HG03432 (cell line): ENCODE data around the gene NUB1.
"Not testable (repeated sequence)": the region's sequence is repeated elsewhere in the genome, so short reads cannot be mapped to it uniquely, and the experiment has no call there.

Experiments
- ATAC-seq: cut with Tn5 transposase; IDR thresholded peaks from one replicate; pipeline ENCODE4 v1.9.1; 2021; ENCODE audit warnings: mild to moderate bottlenecking, moderate library complexity; ENCODE audit not compliant: unreplicated experiment

The NUB1 gene

DNA sequence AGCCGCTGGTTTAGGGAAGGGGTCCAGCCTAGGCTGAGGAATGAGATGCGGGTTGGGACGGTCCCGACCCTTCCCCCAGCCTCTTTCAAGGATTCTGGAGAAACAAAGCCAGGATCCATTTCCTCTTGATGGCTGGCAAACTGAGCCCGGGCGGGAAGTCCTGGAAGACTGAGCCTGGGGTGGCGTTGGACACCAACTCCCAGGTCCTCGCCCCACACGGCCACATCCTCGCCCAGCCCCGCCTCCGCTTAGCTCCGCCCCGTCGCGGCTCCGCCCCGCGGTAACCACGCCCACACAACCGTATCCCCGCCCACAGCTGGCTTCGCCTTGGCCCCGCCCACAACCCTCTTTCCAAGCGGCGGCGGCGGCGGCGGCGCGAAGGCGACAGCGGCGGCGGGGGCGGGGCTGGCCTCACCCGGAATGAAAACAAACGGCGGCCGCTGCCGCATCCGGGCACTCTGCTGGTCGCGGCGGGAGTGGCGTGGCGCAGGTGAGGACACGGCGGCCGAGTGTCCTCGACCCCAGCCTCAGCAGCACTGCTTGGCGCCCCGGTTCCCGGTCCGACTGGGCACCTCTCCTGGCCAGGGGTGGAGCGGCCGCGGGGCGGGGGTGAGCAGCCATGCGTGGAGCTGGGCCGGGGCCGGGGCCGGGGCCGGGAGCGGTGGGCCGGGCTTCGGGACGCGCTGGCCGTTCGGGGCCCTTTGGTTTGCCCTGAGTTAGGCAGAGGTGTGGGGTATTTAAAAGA, at the start of gene NUB1:
NUB1 (plus strand) TSS at position 456 of the 745 bp plus-strand sequence. CDS start 3,538 bp downstream, outside the sequence.
- peak; percentile 59 for ATAC-seq

DNA sequence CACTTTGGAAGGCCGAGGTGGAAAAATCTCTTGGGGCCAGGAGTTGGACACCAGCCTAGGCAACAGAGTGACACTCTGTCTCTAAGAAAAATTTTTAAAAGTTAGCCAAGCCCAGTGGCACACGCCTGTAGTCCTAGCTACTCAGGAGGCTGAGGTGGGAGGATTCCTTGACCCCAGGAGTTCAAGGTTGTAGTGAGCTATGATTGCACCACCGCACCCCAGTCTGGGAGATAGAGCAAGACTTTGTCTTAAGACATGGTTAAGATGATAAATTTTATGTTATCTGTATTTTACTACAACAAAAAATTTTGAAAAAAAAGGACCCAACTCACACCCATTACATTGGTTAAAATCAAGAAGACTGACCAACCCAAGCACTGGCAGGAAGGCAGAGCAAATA, 48.8 kb upstream of the NUB1 start:
- ATAC-seq, result no peak

DNA sequence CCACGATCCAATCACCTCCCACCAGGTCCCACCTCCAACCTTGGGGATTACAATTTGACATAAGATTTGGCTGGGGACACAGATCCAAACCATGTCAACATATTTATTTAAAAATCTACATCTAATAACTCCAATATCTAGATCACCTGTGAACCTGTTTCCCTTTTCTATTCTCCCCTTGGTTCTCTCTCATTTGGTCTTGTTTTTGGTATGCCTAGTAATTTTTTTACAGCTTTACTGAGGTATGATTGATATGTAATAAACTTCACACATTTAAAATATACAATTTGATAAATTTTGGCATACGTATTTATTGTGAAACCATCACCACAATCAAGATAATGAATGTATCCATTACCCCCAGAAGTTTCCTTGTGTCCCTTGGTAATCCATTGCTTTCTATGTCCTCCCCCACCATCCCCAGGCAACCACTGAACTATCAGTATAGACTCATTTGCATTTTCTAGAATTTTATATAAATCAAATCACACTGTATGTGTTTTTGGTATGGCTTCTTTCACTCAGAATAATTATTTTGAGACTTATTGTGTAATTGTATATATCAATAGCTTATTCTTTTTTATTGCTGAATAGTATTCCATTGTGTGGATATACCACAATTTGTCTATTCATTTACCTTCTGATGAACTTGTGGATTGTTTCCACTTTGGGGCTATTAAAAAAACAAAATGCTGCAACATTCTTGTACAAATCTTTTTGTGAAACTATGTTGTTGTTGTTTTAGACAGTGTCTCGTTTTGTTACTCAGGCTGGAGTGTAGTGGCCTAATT, 45.2 kb upstream of the NUB1 start:
- ATAC-seq, result no peak

- ATAC-seq, result no peak
Measured at GRCh38 chr7:151298765-151299164, 42.8 kb upstream of the NUB1 start.

- no peak for ATAC-seq
Measured at GRCh38 chr7:151299530-151299929, 42.1 kb upstream of the NUB1 start.

GRCh38 chr7:151299940-151300645, 41.5 kb upstream of the NUB1 start:
- no peak for ATAC-seq

DNA sequence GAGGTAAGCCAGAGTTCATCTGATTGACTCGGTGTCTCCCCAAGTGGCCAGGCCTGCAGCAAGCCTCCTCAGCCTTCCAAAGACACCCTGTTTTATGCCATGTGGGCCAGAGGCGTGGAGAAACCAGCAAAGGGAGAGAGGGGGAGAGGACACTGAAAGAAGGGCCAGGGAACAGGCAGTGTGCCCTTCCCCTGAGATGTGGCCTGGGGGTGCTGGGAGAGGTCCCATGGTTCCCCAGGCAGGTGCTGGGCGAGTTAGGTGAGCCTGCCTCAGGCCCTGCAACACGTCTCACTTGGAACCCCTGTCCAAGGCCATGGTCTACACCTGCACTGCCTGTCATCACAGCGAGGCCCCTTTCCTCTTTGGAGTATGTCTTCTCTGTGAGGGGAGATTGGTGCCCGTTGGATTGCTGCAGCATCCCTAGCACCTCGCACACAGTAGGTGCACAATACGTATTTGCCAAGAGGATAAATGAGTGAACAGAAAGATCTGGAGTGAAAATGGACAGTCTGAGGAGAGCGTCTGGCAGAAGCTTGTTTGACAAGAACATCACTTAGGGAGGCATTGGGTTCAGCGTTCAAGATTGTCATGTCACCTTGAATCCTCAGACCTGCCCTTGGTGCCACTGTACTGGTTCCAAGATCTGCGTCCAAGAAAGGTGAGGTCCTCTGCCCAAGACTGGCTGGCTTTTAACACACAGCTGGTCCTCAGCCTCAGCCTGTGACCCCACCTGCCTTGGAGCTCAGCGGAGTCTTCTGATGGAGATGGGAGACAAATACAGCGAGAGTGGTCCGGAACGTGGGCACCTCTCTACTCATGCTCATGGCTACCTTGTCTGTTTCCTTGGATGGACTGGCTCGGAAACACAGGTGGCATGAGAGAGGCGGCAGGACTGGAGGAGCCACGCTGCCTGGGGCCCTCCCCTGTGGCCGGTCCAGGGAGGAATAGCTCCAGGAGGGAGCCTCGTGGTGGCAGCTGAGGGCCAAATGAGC, 39.8 kb upstream of the NUB1 start:
- no peak for ATAC-seq

DNA sequence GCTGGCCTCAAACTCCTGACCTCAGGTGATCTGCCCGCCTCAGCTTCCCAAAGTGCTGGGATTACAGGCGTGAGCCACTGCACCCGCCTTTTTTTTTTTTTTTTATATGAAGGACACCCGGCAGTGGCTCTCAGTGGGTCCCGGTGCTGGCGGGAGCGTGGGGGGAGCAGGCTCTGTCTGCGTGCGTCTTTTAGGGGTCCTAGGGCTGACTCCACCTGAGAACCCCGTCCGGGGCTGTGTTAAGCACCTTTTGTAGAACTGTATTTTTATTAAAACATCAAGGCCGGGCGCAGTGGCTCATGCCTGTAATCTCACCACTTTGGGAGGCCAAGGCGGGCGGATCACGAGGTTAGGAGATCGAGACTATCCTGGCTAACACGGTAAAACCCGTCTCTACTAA, 37.4 kb upstream of the NUB1 start:
- ATAC-seq, result not testable (repeated sequence)

GRCh38 chr7:151304856-151305255, 36.8 kb upstream of the NUB1 start:
- no peak for ATAC-seq

DNA sequence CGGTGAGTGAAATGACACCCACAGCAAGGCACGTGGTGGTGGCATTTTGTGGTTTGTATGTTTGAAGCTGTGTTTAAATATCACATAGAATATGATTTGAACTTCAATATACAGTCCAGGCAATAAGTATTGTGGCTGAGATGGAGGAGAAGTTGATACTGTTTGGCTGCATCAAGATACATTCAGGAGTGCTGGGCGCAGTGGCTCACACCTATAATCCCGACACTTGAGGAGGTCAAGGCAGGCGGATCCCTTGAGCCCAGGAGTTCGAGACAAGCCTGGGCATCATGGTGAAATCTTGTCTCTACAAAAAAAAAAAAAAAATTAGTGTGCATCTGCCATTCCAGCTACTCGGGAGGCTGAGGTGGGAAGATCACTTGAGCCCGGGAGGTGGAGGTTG, 35.2 kb upstream of the NUB1 start:
- no peak for ATAC-seq

GRCh38 chr7:151306860-151307259, 34.8 kb upstream of the NUB1 start:
- no peak for ATAC-seq

GRCh38 chr7:151307536-151307935, 34.1 kb upstream of the NUB1 start:
- no peak for ATAC-seq

DNA sequence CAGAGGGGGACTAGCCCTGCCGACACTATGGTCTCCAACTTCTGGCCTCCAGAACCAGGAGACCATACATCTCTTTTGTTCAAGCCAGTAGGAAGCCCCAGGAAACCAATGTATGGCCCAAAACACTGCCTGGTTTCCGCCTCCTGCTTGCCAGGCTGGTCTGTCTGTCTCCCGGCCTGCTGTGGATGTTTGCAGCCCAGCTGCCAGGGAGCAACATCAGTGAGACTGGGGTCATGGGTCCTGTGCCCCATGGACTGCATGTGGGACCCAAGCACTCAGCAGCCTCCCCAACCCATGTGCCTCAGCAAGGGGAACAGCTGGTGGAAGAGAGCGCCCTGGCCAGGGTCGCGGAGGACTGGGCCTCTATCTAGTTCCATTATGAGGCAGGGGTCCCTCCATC, 33.4 kb upstream of the NUB1 start:
- no peak for ATAC-seq

DNA sequence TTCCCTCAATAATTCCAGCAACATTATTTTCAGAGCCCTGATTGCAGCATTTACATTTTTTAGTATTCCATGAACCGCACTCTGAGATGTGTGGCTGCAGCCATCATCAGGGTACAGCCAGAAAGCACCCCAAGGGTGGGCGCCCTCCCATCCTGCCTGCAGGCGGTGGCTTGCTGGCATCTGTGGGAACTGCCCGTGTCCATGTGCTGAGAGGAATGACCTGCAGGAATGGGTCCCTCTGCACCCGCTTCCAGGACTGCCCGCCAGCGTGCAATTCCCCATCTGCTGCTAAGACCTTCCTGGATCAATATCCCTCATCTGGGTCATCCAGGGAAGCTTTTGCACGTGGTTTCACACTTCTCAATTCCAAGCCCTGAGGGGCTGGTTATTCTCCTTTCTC, 32.8 kb upstream of the NUB1 start:
- ATAC-seq, result no peak

DNA sequence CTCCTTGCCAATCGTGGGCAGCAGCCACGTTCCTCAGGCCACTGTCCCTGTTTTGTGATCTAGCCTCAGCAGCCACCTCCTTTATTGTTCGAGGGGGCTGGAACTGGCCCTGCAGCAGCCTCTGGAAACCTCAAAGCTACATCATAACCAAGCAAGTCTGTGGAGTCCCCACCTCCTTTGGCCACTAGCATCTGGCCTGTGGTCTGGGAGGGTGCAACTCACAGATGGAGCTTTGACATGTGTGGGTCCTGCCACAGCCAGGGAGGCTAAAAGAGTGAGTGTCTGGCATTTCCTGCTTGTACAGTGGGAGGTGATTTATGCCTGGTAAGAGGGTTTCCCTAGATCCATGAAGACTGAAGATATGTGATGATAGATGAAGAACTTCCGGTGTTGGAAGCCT, 32.3 kb upstream of the NUB1 start:
- ATAC-seq, result no peak

DNA sequence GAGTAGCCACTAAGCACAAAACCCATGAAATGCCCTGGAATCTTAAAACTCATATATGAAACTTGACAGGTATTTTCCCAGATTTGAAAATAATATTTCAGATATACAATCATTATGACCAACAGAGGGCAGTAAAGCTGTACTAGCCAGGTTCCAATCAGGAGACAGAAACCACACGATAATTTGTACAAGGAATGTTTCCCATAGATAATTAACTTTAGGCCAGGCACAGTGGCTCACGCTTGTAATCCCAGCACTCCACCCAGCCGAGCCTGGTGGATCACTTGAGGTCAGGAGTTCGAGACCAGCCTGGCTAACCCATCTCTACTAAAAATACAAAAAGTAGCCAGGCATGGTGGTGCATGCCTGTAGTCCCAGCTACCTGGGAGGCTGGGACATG, 31.0 kb upstream of the NUB1 start:
- ATAC-seq, result no peak

DNA sequence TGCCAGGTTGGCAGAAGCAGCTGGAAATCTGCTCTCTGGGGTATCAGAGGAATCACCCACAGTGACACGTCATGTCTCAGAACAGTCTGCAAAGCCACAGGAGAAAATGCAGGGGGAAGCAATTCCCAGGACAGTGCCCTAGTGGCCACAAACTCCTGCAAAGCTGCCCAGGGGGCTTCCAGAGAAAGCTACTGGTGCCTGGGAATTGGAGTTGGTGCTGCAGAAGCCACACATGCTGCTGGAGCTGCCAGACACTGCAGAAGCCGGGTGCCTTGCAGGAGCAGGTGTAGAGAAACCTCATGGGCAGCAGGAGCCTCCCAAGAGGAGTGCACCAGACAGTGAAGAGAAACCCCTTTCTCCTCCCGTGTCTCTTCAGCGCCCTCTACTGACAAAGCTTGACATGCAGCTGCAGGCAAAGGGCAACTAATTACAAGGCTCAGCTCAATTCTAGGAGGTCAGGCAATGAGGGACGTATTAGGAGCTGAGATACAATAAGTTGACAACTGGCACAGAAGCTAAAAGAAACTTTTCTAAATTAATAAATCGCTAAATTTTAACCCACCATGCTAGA, 30.2 kb upstream of the NUB1 start:
- ATAC-seq, result no peak

DNA sequence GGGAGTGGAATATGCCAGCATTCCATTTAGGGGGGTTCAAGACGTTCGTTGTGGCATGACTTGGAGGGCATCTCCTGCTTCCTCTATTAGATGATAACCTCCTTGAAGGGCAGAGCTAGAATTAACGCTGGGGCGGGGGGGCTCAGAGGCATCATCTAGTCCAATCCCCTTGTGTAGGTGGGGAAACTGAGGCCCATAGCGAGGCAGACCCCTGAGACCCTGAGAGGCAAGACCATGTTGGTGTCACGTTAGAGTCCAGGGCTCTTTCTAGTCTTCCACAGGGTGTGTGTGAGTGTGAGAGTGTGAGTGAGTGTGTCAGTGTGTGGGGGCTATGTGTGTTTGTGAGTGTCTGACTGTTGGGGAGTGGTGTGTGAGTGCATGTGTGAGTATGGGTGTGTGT, 29.3 kb upstream of the NUB1 start:
- ATAC-seq, result no peak

DNA sequence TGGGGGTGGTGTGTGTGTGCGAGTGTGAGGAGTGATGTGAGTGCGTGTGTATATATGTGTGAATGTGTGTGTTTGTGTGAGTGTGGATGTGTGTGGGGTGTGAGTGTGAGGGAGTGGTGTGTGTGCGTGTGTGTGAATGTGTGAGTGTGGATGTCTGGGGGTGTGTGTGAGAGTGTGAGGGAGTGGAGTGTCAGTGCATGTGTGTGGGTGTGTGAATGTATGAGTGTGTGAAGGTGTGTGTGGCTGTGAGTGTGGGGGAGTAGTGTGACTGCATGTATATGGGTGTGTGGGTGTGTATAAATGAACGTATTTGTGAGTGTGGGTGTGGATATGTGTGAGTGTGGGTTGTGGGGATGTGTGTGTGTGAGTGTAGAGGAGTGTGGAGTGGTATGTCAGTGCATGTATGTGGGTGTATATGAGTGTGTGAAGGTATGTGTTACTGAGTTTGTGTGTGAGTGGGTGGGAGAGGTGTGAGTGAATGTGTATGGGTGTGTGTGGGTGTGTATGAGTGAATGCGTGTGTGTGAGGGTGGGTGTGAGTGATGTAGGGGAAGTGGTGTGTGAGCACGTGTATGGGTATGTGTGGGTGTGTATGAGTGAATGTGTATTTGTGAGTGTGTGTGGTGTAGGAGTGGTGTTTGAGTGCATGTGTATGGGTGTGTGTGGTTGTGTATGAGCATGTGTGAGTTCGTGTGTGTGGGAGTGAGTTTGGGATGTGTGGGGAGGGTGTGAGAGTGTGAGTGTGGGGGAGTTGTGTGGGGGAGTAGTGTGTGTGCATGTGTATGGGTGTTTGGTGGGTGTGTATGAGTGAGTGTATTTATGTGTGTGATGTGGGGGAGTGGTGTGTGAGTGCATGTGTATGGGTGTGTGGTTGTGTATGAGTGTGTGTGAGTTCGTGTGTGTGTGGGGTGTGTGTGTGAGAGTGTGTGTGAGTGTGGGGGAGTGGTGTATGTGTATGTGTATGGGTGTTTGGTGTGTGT, 28.5 kb upstream of the NUB1 start:
- no peak for ATAC-seq
